ENCODE results near the gene COL24A1. TPM values are rescaled to one million over a fixed set of nuclear protein-coding genes. Genes with fewer than 3 reads are reported as not detected.

COL24A1 gene
- polyA plus RNA-seq, 1 donor (not counting 4 experiments of a cell fraction or from before 2014, with no cell fraction given), result not detected

DNA sequence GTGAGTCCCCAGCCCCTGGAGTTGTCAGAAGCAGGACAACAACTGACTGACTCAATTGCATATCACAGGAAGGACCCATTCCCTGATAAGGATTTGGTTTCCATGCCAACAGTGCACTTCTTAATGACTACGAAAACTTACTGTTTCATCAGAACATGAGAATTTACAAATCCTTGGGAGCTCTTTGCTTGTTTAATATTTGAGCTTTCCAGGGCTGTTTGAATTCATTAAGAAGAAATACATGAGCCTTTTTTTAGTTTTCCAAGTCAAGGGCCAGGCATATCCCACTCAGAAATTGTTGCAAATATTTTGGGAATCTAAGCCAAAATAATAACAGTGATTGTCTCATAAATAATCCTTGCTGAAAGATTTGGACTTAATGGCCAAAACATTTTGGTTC lies 27.2 kb upstream of the COL24A1 start:
- no peak overlapping the region for H3K4me3 ChIP-seq (ENCODE audit: control insufficient read depth in 2 of 3, extremely low read depth in 1 of 3, insufficient read depth in 2 of 3, low read depth in 1 of 3, low read length in 3 of 3)
- H3K4me2 ChIP-seq (ENCODE audit: control insufficient read depth, extremely low read depth, insufficient read depth, low read depth, low read length), result no peak overlapping the region
- H3K9ac ChIP-seq (ENCODE audit: control insufficient read depth, extremely low read depth, insufficient read depth, low read length), result no peak overlapping the region
- H4K20me1 ChIP-seq (ENCODE audit: control insufficient read depth, extremely low read depth, insufficient read depth, low read length), result no peaks in the 10 kb centered on the region
- DNase-seq (ENCODE audit: low read depth, low spot score) (no peak), FAIRE-seq (no peak)
- H3K9me3 ChIP-seq (ENCODE audit: control insufficient read depth, low read depth, low read length), result no peaks in the 10 kb centered on the region
- H2AFZ ChIP-seq (ENCODE audit: control insufficient read depth, low read length), result no peak overlapping the region
- H3K9me1 ChIP-seq (ENCODE audit: control insufficient read depth, extremely low read depth, insufficient read depth, low read length), result no peaks in the 10 kb centered on the region
- dilution Hi-C loops (cut with MboI; ENCODE audit: extremely low pct_ligation_motif_present, low sequenced_read_pairs), result no loop called here
- no peaks in the 10 kb centered on the region for H3K36me3 ChIP-seq (ENCODE audit: control insufficient read depth in 2 of 2, extremely low read depth in 1 of 2, insufficient read depth in 2 of 2, low read length in 2 of 2)
- no peaks in the 10 kb centered on the region for H3K27me3 ChIP-seq (ENCODE audit: control insufficient read depth, extremely low read depth, insufficient read depth, low read length)
- TF ChIP-seq EZH2 (IDR thresholded peaks at IDR 0.05; ENCODE audit: low read length), result no peak
- TF ChIP-seq, protein P1, sequence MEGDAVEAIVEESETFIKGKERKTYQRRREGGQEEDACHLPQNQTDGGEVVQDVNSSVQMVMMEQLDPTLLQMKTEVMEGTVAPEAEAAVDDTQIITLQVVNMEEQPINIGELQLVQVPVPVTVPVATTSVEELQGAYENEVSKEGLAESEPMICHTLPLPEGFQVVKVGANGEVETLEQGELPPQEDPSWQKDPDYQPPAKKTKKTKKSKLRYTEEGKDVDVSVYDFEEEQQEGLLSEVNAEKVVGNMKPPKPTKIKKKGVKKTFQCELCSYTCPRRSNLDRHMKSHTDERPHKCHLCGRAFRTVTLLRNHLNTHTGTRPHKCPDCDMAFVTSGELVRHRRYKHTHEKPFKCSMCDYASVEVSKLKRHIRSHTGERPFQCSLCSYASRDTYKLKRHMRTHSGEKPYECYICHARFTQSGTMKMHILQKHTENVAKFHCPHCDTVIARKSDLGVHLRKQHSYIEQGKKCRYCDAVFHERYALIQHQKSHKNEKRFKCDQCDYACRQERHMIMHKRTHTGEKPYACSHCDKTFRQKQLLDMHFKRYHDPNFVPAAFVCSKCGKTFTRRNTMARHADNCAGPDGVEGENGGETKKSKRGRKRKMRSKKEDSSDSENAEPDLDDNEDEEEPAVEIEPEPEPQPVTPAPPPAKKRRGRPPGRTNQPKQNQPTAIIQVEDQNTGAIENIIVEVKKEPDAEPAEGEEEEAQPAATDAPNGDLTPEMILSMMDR (optimal IDR thresholded peaks at IDR 0.05 in 1 of 3, IDR thresholded peaks at IDR 0.05 in 1 of 3, conservative IDR thresholded peaks at IDR 0.05 in 1 of 3; ENCODE audit: extremely low read depth in 1 of 3, insufficient read depth in 2 of 3, low read length in 3 of 3), result no peak
- no peak overlapping the region for H3K27ac ChIP-seq (ENCODE audit: control insufficient read depth, insufficient read depth, low read length)
- no peaks in the 10 kb centered on the region for H3K4me1 ChIP-seq (ENCODE audit: control insufficient read depth, extremely low read depth, insufficient read depth, low read length)
- no peaks in the 10 kb centered on the region for H3K79me2 ChIP-seq (ENCODE audit: control insufficient read depth, insufficient read depth, low read length)

DNA sequence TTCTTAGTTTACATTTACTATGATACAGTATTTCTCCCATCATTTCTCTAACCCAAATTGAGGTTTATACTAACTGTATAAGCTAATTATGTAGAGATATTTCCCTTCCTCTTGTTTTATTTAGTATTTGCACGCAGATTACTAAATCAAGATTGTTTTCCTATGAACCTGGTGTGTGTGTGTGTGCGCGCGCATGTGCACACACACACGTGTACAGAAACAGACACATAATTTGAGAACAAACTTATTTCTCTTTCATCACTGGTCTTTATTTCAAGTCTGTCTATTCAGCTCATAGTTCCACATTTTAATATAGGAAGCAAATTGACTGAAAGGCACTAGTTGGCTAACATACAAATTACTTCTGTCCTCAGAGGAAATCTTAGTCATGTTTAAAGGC lies 19.7 kb upstream of the COL24A1 start:
- no peaks in the 10 kb centered on the region for H3K4me1 ChIP-seq (ENCODE audit: control insufficient read depth, extremely low read depth, insufficient read depth, low read length)
- H4K20me1 ChIP-seq (ENCODE audit: control insufficient read depth, extremely low read depth, insufficient read depth, low read length), result no peaks in the 10 kb centered on the region
- H3K27ac ChIP-seq (ENCODE audit: control insufficient read depth, insufficient read depth, low read length), result no peak overlapping the region
- H3K9me3 ChIP-seq (ENCODE audit: control insufficient read depth, low read depth, low read length), result no peaks in the 10 kb centered on the region
- no peak overlapping the region for H3K4me2 ChIP-seq (ENCODE audit: control insufficient read depth, extremely low read depth, insufficient read depth, low read depth, low read length)
- no peaks in the 10 kb centered on the region for H3K9me1 ChIP-seq (ENCODE audit: control insufficient read depth, extremely low read depth, insufficient read depth, low read length)
- FAIRE-seq (no peak), DNase-seq (ENCODE audit: low read depth, low spot score) (no peak)
- no peak overlapping the region for H3K4me3 ChIP-seq (ENCODE audit: control insufficient read depth in 2 of 3, extremely low read depth in 1 of 3, insufficient read depth in 2 of 3, low read depth in 1 of 3, low read length in 3 of 3)
- no peak for TF ChIP-seq EZH2 (IDR thresholded peaks at IDR 0.05; ENCODE audit: low read length)
- TF ChIP-seq, protein P1 (optimal IDR thresholded peaks at IDR 0.05 in 1 of 3, IDR thresholded peaks at IDR 0.05 in 1 of 3, conservative IDR thresholded peaks at IDR 0.05 in 1 of 3; ENCODE audit: extremely low read depth in 1 of 3, insufficient read depth in 2 of 3, low read length in 3 of 3), result no peak
- H2AFZ ChIP-seq (ENCODE audit: control insufficient read depth, low read length), result no peak overlapping the region
- no peaks in the 10 kb centered on the region for H3K27me3 ChIP-seq (ENCODE audit: control insufficient read depth, extremely low read depth, insufficient read depth, low read length)
- no peaks in the 10 kb centered on the region for H3K79me2 ChIP-seq (ENCODE audit: control insufficient read depth, insufficient read depth, low read length)
- dilution Hi-C loops (cut with MboI; ENCODE audit: extremely low pct_ligation_motif_present, low sequenced_read_pairs), result no loop called here
- no peaks in the 10 kb centered on the region for H3K36me3 ChIP-seq (ENCODE audit: control insufficient read depth in 2 of 2, extremely low read depth in 1 of 2, insufficient read depth in 2 of 2, low read length in 2 of 2)
- no peak overlapping the region for H3K9ac ChIP-seq (ENCODE audit: control insufficient read depth, extremely low read depth, insufficient read depth, low read length)

Measured in keratinocyte (primary cell).